NCI-H774 (cell line): ENCODE results near the gene DNAJB9.
"Not testable (repeated sequence)": the region's sequence is repeated elsewhere in the genome, so short reads cannot be mapped to it uniquely, and the experiment has no call there.

Experiments
- DNase-seq: peaks from one replicate; lab custom pipeline; 2025; lab: John Stamatoyannopoulos, UW

DNAJB9 gene

GRCh38 chr7:108569381-108570145 is at the start of gene DNAJB9, which contains the start of gene THAP5:
Gene DNAJB9 (plus strand): TSS chr7:108569874. CDS start chr7:108571727, 1,853 bp downstream.
Gene THAP5 (minus strand): TSS chr7:108569706. CDS start chr7:108569569, 137 bp downstream.
- DNase-seq = peak; percentile 99

- no peak for DNase-seq
These were observed 46.9 kb upstream of the DNAJB9 start for GRCh38 chr7:108522780-108523179.

DNA sequence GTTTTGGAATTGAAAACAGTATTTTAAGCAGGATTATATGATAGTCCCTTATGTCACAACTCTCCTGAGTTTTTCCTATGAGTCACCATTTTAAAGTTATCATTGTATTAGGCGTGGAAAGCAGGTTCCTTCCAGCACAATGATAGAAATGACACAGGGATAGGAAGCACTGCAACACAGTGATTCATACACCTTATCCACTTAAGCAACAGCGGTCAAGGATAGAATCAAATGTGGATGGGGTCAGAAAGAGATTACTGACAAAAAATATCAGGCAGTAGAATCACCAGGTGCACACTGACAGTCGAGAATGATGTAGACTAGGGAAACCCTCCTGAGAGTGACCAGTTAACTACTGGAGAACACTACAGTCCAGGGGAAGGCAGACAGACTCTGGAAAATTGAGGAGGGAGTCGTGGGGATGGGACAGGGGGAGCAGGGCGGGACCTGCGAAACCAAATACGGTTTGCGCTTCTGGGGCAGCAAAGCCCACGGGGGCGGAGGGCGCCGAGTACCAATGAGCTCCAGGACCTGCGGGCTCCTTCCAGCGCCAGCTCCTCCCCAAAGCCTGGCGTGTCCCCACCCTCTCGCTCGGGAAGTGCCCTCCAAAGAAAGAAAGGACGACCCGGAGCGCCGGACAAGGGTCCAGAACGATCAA is 44.2 kb upstream of the DNAJB9 start:
- peak; percentile 85 for DNase-seq

GRCh38 chr7:108525985-108526767 is 43.5 kb upstream of the DNAJB9 start, which contains the start of gene PNPLA8:
Gene PNPLA8 (minus strand): TSS chr7:108526135. CDS start chr7:108515491, 10,644 bp downstream.
- DNase-seq = peak; percentile 99

DNA sequence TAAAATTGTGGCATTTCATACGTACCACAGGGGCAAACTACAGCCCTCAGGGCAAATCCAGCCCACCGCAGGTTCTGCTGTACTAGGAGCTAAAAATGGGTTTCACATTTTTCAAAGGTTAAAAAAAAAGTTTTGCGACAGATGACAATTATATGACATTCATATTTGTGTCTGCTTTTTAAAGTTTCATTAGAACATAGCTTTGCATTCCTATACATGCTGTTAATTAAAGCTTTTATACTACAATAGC is 43.0 kb upstream of the DNAJB9 start:
- DNase-seq = no peak

- no peak for DNase-seq
These were observed 41.4 kb upstream of the DNAJB9 start for GRCh38 chr7:108528183-108528712.

DNA sequence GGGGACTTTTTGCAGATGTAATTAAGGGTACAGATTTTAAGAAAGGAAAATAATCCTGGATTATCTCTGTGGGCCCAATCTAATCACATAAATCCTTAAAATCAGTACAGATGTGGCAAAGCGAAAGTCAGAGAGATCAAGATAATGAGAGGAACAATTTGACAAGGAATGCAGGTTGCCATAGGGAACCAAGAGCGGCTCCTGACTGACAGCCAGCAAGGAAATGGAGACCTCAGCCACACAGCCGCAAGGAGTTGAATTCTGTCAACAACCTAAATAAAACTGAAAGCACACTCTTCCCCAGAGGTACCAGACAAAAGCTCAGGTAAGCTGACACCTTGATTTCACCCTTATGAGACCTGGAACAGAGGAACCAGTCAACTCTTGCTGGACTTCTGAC is 40.3 kb upstream of the DNAJB9 start:
- DNase-seq = peak; percentile 9

GRCh38 chr7:108533712-108534111 is 36.0 kb upstream of the DNAJB9 start:
- DNase-seq = no peak

GRCh38 chr7:108535257-108535656 is 34.4 kb upstream of the DNAJB9 start:
- DNase-seq = no peak

DNA sequence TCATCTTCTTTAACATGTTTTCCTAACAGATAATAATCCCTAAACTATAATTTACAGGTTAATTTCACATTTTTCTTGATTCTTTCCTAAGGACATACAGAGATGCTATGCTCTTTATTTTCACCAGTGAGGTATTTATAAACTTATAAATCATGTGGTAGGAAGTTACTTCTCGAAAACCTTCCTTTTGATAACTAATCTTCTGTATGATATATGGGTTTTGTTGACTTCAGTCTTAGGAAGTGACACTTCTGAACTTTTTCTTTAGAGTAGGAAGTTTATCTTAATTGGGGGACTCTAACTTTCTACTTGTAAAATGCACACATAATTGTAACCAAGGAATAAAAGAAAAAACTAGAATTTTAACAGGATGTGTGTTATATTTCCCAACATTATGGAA is 33.9 kb upstream of the DNAJB9 start:
- DNase-seq = no peak

DNA sequence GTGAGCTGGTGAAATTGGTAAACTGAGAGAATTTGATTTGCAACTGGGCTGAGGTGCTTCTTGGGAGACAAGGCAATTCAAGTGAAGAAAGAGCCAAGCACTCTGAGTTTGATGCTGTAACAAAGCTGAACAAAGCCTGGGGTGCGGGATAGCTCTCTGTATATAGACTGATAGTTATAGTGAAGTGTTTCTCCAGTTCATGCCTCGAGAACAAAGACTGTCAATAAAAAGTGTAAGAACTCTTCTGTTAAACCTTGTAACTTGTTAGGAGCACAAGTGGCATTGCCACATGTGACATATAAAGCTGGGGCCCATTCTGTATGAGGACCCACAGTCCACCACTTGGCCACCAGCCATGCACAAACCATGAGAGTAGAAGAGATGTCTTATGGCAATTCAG is 32.4 kb upstream of the DNAJB9 start:
- no peak for DNase-seq

GRCh38 chr7:108538236-108538635 is 31.4 kb upstream of the DNAJB9 start:
- DNase-seq = not testable (repeated sequence)

GRCh38 chr7:108538685-108539084 is 31.0 kb upstream of the DNAJB9 start:
- DNase-seq = not testable (repeated sequence)

GRCh38 chr7:108541478-108541877 is 28.2 kb upstream of the DNAJB9 start:
- no peak for DNase-seq

DNA sequence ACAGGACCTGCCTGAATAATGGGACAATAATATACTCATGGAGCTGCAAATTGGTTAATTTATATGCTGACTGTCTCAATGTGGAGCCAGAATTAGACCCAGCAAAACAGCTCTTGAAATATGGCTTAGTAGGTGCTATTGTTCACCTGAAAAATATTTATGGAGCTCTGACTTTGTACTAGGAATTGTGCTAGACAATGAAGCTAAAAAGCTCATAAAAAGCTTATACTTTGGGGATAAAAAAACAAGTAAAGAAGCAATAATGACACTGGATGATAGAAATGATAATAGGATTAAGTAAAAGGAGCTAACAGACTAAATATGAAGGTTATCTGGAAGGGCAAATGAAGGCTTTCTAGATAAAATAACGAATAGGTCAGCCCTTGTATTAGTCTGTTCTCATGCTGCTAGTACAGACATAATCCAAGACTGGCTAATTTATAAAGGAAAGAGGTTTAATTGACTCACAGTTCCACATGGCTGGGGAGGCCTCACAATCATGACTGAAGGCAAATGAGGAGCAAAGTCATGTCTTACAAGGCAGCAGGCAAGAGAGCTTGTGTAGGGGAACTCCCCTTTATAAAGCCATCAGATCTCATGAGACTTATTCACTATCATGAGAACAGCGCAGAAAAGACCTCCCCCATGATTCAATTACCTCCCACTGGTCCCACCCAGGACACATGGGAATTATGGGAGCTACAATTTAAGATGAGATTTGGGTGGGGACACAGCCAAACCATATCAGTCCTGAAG is 21.4 kb upstream of the DNAJB9 start:
- not testable (repeated sequence) for DNase-seq

DNA sequence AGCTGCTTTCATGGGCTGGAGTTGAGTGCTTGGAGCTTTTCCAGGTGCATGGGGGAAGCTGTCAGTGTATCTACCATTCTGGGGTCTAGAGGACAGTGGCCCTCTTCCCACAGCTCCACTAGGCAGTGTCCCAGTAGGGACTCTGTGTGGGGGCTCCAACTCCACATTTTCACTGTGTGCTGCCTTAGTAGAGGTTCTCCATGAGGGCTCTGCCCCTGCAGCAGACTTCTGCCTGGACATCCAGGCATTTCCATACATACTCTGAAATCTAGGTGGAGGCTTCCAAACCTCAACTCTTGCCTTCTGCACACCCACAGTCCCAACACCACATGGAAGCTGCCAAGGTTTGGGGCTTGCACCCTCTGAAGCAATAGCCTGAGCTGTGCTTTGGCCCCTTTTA is 13.0 kb upstream of the DNAJB9 start:
- DNase-seq = not testable (repeated sequence)

- no peak for DNase-seq
These were observed 12.5 kb upstream of the DNAJB9 start for GRCh38 chr7:108557191-108557590.

- no peak for DNase-seq
These were observed 12.1 kb upstream of the DNAJB9 start for GRCh38 chr7:108557617-108558016.

- DNase-seq = no peak
These were observed 10.4 kb upstream of the DNAJB9 start for GRCh38 chr7:108559253-108559652.

DNA sequence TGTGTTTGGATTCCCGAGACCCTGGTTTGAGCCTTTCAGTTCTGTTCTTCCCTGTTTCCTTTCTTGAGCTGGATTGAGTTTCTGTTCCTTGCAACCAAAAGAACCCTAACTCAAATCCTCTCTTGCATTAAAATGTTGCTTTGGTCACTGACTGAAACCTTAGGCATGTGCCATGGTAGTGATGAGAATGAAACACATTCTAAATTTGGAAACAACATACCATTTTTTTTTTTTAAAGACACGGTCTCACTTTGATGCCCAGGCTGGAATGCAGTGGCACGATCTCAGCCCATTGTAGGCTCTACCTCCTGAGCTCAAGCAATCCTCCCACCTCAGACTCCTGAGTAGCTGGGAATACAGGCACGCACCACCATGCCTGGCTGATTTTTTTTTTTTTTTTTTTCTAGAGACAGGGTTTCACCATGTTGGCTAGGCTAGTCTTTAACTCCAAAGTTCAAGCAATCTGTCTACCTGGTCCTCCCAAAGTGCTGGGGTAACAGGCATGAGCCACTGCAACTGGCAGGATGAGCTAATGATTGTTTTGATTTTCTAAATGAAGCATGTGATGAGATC is 8.5 kb upstream of the DNAJB9 start:
- DNase-seq = no peak

GRCh38 chr7:108565987-108566386 is 3.7 kb upstream of the DNAJB9 start:
- no peak for DNase-seq
